ENCODE results near the gene CRYM. TPM values are rescaled to one million over a fixed set of nuclear protein-coding genes. Genes with fewer than 3 reads are reported as not detected.
"Not testable (repeated sequence)": the region's sequence is repeated elsewhere in the genome, so short reads cannot be mapped to it uniquely, and the experiment has no call there.

Gene CRYM
- polyA plus RNA-seq, 1 donor = 10.4 TPM

- DNase-seq = no peak
These were observed 3.8 kb upstream of the CRYM start for GRCh38 chr16:21281698-21282389.

GRCh38 chr16:21279501-21279900, 1.4 kb upstream of the CRYM start:
- DNase-seq = no peak

GRCh38 chr16:21277045-21277926, 804 bp downstream of the CRYM start:
- DNase-seq = no peak

GRCh38 chr16:21276090-21276489, 2.0 kb downstream of the CRYM start:
- DNase-seq = no peak

- DNase-seq = no peak
These were observed 2.6 kb downstream of the CRYM start for GRCh38 chr16:21275529-21275928.

- no peak for DNase-seq
These were observed 3.8 kb downstream of the CRYM start for GRCh38 chr16:21274172-21274726.

- DNase-seq = not testable (repeated sequence)
These were observed 5.3 kb downstream of the CRYM start for GRCh38 chr16:21272763-21273162.

GRCh38 chr16:21272253-21272652, 5.8 kb downstream of the CRYM start:
- DNase-seq = no peak

GRCh38 chr16:21268236-21268635, 9.9 kb downstream of the CRYM start:
- DNase-seq = no peak

- no peak for DNase-seq
These were observed 10.8 kb downstream of the CRYM start for GRCh38 chr16:21267298-21267697.

GRCh38 chr16:21265104-21265837, 12.8 kb downstream of the CRYM start:
- no peak for DNase-seq

GRCh38 chr16:21264571-21265036, 13.5 kb downstream of the CRYM start:
- no peak for DNase-seq

- peak; percentile 64 for DNase-seq
These were observed 14.2 kb downstream of the CRYM start for GRCh38 chr16:21263640-21264570.

- DNase-seq = no peak
These were observed 15.1 kb downstream of the CRYM start for GRCh38 chr16:21262779-21263639.

- DNase-seq = no peak
These were observed 17.0 kb downstream of the CRYM start for GRCh38 chr16:21260870-21261791.

GRCh38 chr16:21257284-21257683, 20.8 kb downstream of the CRYM start:
- no peak for DNase-seq

- no peak for DNase-seq
These were observed 21.5 kb downstream of the CRYM start for GRCh38 chr16:21256636-21257035.

- DNase-seq = no peak
These were observed 24.6 kb downstream of the CRYM start for GRCh38 chr16:21253470-21253869.
